SKM-1 (cell line): ENCODE data around the gene DUSP9.
"Not testable (repeated sequence)": the region's sequence is repeated elsewhere in the genome, so short reads cannot be mapped to it uniquely, and the experiment has no call there.

Experiments used
- DNase-seq: peaks from one replicate; lab custom pipeline; 2025; ENCODE audit not compliant: unreplicated experiment; lab: John Stamatoyannopoulos, UW

DUSP9 gene

GRCh38 chrX:153689654-153690465 is 42.9 kb downstream of the DUSP9 start:
- no peak for DNase-seq

DNA sequence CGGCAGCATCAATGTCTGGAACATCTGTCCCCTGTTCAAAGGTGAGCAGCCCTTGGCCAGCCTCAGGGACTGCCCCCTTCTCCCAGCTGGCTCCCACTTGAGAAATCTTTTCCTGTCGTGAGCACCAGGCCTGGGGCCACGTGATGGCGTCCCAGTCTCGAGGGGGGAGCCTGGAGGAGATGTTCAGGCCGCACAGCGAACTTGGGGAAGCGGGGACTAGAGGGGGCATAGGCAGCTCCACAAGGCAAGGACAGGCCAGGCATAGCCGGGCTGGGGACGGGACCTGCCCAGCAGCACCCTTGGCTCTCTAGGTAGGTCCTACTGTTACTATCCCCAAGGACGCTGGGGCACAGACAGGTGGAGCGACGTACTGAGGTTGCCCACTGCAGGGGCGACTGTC is 43.5 kb downstream of the DUSP9 start:
- no peak for DNase-seq

DNA sequence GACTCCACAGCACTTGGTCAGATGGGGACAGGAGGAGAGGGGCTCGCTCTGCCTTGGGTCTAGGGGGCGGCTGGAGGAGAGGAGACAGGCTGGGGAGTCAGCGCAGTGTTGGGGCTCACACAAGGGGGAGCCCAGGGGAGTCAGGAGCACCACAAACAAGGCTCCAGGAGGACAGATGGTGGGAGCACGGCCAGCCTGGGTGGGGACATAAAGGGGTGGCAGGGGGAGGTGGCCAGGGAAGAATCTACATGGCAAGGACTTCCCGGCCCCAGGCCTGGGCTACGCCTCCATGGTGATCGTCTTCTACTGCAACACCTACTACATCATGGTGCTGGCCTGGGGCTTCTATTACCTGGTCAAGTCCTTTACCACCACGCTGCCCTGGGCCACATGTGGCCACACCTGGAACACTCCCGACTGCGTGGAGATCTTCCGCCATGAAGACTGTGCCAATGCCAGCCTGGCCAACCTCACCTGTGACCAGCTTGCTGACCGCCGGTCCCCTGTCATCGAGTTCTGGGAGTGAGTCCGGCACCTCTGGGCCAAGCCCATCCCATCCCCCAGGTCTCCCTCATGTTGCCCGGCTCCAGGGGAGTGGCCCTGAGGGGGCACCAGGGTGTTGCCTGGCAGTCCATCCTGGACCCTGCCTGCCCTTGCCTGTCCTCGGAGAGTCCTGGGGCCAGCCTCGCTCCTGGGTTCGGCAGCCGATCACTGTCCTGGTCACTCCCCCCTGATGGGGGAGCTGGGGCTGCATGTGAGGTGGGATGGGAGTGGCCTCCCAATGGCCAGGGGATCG is 44.2 kb downstream of the DUSP9 start:
- DNase-seq: not testable (repeated sequence)

DNA sequence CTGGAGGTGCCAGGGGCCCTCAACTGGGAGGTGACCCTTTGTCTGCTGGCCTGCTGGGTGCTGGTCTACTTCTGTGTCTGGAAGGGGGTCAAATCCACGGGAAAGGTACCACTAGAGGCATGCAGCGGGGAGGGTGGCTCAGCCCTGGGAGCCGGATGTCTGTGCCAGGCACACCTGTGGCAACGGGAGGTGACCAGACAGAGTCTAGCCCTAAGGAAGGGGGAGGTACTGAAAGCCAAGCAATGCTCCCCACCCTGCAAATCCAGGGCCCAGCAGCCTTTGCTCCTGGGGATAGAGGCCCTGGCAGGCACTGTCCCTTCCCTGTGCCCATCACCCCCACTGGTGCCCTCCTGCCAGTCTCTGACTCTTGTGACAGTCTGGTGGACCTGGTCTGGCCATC is 45.0 kb downstream of the DUSP9 start:
- DNase-seq: no peak

DNA sequence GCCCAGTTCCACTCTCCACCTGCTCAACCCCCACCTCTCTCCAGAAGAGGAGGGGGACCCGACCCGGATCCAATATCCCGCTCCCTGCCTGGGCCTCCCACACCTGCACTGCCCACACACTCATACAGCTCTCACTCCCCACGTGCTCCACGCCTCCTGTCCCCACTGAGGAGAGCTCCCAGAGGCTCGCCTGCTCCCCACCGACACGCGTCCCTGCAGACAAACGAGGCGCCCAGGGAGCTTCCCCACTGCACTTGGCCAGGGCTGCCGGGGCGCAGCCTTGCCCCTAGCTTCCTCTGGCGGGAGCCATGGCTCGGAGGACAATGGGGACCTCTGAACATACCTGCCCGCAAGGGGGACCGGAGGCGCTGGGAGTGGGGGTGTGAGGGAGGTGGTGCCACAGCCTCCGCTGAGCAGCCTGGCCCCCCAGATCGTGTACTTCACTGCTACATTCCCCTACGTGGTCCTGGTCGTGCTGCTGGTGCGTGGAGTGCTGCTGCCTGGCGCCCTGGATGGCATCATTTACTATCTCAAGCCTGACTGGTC is 45.7 kb downstream of the DUSP9 start:
- DNase-seq: no peak

GRCh38 chrX:153693216-153694086 is 46.4 kb downstream of the DUSP9 start:
- DNase-seq: no peak

GRCh38 chrX:153694256-153694655 is 47.3 kb downstream of the DUSP9 start:
- DNase-seq: not testable (repeated sequence)

GRCh38 chrX:153694687-153695270 is 47.8 kb downstream of the DUSP9 start:
- DNase-seq: no peak

- DNase-seq: no peak
These were observed 49.1 kb downstream of the DUSP9 start for GRCh38 chrX:153696100-153696499.

DNA sequence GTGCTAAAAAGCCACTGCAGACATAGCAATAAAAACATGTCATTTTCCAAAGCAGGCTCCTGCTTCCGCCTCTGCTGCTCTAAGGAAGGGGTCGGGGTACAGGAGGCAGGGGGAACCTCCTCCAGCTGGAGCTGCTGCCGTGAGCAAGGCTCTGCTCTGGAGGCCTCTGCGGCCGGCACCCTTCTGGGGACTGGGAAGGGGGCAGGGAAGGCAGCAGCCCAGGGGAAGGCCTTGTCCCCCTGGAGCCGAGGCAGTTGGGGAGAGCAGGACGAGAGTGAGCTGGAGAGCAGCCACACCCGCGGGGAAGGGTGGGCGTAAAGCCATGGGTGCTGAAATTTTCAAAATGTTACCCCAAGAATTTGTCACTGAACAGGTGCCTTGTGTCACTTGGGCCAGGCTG is 49.5 kb downstream of the DUSP9 start:
- not testable (repeated sequence) for DNase-seq

GRCh38 chrX:153696986-153697722 is 50.2 kb downstream of the DUSP9 start:
- DNase-seq: not testable (repeated sequence)

- no peak for DNase-seq
These were observed 51.2 kb downstream of the DUSP9 start for GRCh38 chrX:153697924-153698865.

- DNase-seq: not testable (repeated sequence)
These were observed 52.3 kb downstream of the DUSP9 start for GRCh38 chrX:153699210-153699783.

GRCh38 chrX:153699784-153700371 is 52.9 kb downstream of the DUSP9 start:
- DNase-seq: not testable (repeated sequence)

GRCh38 chrX:153700376-153700945 is 53.5 kb downstream of the DUSP9 start:
- DNase-seq: no peak
